NB4 (cell line): ENCODE measurements around the gene EIF2B5.
"Not testable (repeated sequence)": the region's sequence is repeated elsewhere in the genome, so short reads cannot be mapped to it uniquely, and the experiment has no call there.

Experiments
- CTCF ChIP-seq: IDR thresholded peaks from one replicate; pipeline ENCODE4 v1.5.1; 2012; ENCODE audit warnings: low read depth, low read length
- MYC ChIP-seq: IDR thresholded peaks from 2 replicates; pipeline ENCODE4 v1.6.1; 2011; ENCODE audit warnings: low read depth, low read length
- POLR2A ChIP-seq: IDR thresholded peaks from 2 replicates; pipeline ENCODE4 v1.6.1; 2011; ENCODE audit warnings: mild to moderate bottlenecking; ENCODE audit not compliant: insufficient read length; ENCODE audit errors: extremely low read depth
- TF ChIP-seq, protein P1 (sequence below): IDR thresholded peaks from 2 replicates; pipeline ENCODE4 v1.6.1; 2011; ENCODE audit warnings: low read depth, low read length

DNA sequence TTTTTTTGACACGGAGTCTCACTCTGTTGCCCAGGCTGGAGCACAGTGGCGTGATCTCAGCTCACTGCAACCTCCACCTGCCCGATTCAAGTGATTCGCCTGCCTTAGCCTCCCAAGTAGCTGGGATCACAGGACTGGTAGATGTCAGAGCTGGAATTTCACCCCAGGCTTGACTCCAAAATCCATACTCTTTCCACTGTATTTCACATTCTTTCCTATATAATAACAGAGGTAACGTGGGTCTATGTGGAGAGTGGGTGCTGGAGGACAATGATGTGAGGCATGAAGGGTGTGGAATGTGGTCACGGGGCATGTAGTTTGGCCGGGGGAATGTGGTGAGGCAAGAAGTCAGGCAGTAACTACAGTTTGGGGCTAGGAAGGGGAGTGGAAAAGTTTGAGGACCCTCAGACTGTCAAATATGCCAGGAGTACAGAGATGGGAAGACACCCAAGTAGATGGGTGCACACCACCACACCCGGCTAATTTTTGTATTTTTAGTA, 27.5 kb downstream of the EIF2B5 start:
- not testable (repeated sequence) for TF ChIP-seq POLR2A, CTCF, MYC
- TF ChIP-seq, protein P1, sequence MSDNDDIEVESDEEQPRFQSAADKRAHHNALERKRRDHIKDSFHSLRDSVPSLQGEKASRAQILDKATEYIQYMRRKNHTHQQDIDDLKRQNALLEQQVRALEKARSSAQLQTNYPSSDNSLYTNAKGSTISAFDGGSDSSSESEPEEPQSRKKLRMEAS, result not testable (repeated sequence)
